Neural cell (in vitro differentiated cells): Measurements from ENCODE around the gene NDP. TPM values are rescaled to one million over a fixed set of nuclear protein-coding genes. Genes with fewer than 3 reads are reported as not detected.

ENCODE experiments used
- H2AFZ ChIP-seq: fragments of 200-600, 300-800 bp; sonication (generic), shearing (Covaris generic); 2 replicates; pipeline ENCODE4 v1.6.0; 2014; ENCODE audit warnings: low read depth, mild to moderate bottlenecking, antibody characterized with exemption, low read length, moderate library complexity
- H3F3A ChIP-seq: fragments of 200-600 bp; shearing (Covaris generic); 2 replicates; pipeline ENCODE4 v1.6.1; 2016; ENCODE audit warnings: mild to moderate bottlenecking, moderate library complexity, mixed read lengths, antibody characterized with exemption, low read length; ENCODE audit not compliant: insufficient read depth, poor library complexity, severe bottlenecking
- H3K27ac ChIP-seq: fragments of 200-600, 300-800 bp; sonication (generic), shearing (Covaris generic); 2 replicates; pipeline ENCODE4 v1.5.1; 2014; ENCODE audit warnings: mild to moderate bottlenecking, low read length, moderate library complexity
- H3K27me3 ChIP-seq: fragments of 300-800, 200-600 bp; sonication (generic), shearing (Covaris generic); 2 replicates; pipeline ENCODE4 v1.6.0; 2014; ENCODE audit warnings: mild to moderate bottlenecking, low read depth, low read length, moderate library complexity; ENCODE audit not compliant: insufficient read depth
- H3K36me3 ChIP-seq: fragments of 300-800, 200-600 bp; sonication (generic), shearing (Covaris generic); 2 replicates; pipeline ENCODE4 v1.5.1; 2014; ENCODE audit warnings: mild to moderate bottlenecking, antibody characterized with exemption, low read length, moderate library complexity; ENCODE audit not compliant: insufficient read depth
- H3K4me2 ChIP-seq: fragments of 300-800, 200-600 bp; sonication (generic), shearing (Covaris generic); 2 replicates; pipeline ENCODE4 v1.6.0; 2014; ENCODE audit warnings: mild to moderate bottlenecking, low read length
- H3K4me3 ChIP-seq: fragments of 300-800, 200-600 bp; sonication (generic), shearing (Covaris generic); 2 replicates; pipeline ENCODE4 v1.5.1; 2014; ENCODE audit warnings: mild to moderate bottlenecking, low read length, moderate library complexity
- H3K79me2 ChIP-seq: fragments of 200-600 bp; shearing (Covaris generic); replicated peaks from 2 replicates; pipeline ENCODE4 v1.6.0; 2014; ENCODE audit warnings: mild to moderate bottlenecking, low read length, moderate library complexity; ENCODE audit not compliant: insufficient read depth
- H3K9ac ChIP-seq: fragments of 300-800, 200-600 bp; sonication (generic), shearing (Covaris generic); 2 replicates; pipeline ENCODE4 v1.6.1; 2016; ENCODE audit warnings: mild to moderate bottlenecking, low read length, mixed read lengths
- H3K9me2 ChIP-seq: fragments of 200-600 bp; shearing (Covaris generic); 2 replicates; pipeline ENCODE4 v1.6.1; 2016; ENCODE audit warnings: mild to moderate bottlenecking, low read length, mixed read lengths; ENCODE audit not compliant: insufficient read depth
- H3K9me3 ChIP-seq: fragments of 200-600, 300-800 bp; sonication (generic), shearing (Covaris generic); 2 replicates; pipeline ENCODE4 v1.6.1; 2016; ENCODE audit warnings: mild to moderate bottlenecking, mixed run types, low read length, moderate library complexity, mixed read lengths
- H4K20me1 ChIP-seq: fragments of 200-600 bp; shearing (Covaris generic); 2 replicates; pipeline ENCODE4 v1.6.1; 2016; ENCODE audit warnings: mild to moderate bottlenecking, mixed run types; ENCODE audit not compliant: insufficient read depth
- CTCF ChIP-seq: fragments of 450-650 bp; IDR thresholded peaks from 2 replicates; pipeline ENCODE4 v1.5.1; 2014; ENCODE audit warnings: antibody characterized with exemption, mild to moderate bottlenecking, moderate library complexity; ENCODE audit not compliant: poor library complexity, severe bottlenecking
- EP300 ChIP-seq: fragments of 450-650 bp; conservative IDR thresholded peaks from 2 replicates; pipeline ENCODE4 v1.6.1; 2014; ENCODE audit warnings: antibody characterized with exemption, mild to moderate bottlenecking, moderate library complexity; ENCODE audit not compliant: poor library complexity, severe bottlenecking
- EZH2 ChIP-seq: fragments of 200-600, 300-800 bp; shearing (Covaris generic), sonication (generic); IDR thresholded peaks from 2 replicates; pipeline ENCODE4 v1.6.1; 2014; ENCODE audit warnings: antibody characterized with exemption, low read length, borderline replicate concordance, mild to moderate bottlenecking; ENCODE audit not compliant: insufficient read depth, poor library complexity, severe bottlenecking
- MXI1 ChIP-seq: fragments of 450-650 bp; conservative IDR thresholded peaks from 2 replicates; pipeline ENCODE4 v1.6.1; 2014; ENCODE audit warnings: antibody characterized with exemption, mild to moderate bottlenecking; ENCODE audit not compliant: poor library complexity, severe bottlenecking
- POLR2AphosphoS5 ChIP-seq: IDR thresholded peaks from 2 replicates; pipeline ENCODE4 v1.6.1; 2012
- RAD21 ChIP-seq: fragments of 450-650 bp; conservative IDR thresholded peaks from 2 replicates; pipeline ENCODE4 v1.6.1; 2014; ENCODE audit warnings: antibody characterized with exemption, mild to moderate bottlenecking, moderate library complexity
- SMC3 ChIP-seq: fragments of 450-650 bp; conservative IDR thresholded peaks from 2 replicates; pipeline ENCODE4 v1.6.1; 2014; ENCODE audit warnings: antibody characterized with exemption, mild to moderate bottlenecking, moderate library complexity; ENCODE audit not compliant: poor library complexity
- TAF1 ChIP-seq: IDR thresholded peaks from 2 replicates; pipeline ENCODE4 v1.6.1; 2012; ENCODE audit warnings: low read depth
- polyA plus RNA-seq: library from polyadenylated mRNA; depleted of rRNA; stranded (reverse); fragments of >200 nt; gene quantifications from 2 replicates; pipeline ENCODE4 v1.2.3, GENCODE V29; 2014
- TF ChIP-seq, protein P1 (sequence below): IDR thresholded peaks from 2 replicates; pipeline ENCODE4 v1.6.1; 2012; ENCODE audit warnings: borderline replicate concordance

Gene NDP
- polyA plus RNA-seq, 1 donor from 2014 or later: 34.1 TPM

DNA sequence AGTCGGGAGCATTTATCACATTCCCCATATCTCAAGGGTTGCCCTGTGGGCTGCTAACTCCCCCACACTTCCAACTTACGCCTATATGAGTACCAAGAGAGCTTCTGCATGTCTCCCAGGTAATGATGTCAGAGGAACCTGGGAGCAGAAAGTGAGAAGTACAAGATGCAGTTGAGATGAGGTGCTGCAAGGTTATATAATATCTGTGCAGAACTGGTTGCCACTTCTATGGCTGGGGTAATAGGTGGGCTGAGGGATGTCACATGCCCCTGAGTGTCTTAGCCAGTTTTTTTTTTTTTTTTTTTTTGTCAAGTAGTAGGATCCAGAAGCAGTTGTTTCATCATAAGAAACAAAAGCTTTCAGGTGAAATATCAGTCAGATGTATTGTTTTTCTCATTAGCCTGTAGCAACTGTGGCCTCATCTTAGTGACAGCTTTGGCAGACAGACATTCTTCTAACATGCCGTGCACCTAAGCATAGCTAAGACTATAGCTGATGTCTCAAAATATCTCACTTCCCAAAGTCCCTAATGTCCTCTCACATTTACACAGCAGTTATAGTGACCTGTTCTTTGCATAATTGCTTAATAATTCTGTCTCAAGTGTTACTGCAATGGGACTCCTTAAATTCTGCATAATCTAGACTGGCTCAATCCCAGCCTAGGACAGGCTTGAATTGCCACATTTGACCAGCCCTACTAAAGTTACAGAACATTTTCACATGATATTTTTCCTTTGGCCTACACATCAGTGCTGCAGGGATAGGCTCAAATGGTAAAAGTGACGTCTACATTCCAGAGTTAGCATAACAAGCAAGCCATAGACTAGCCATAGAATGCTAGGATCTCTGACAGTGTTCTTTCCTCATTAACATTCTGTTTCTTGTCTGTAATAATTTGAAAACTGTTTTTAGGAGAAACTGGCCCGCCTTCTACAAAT lies 73.0 kb downstream of the NDP start:
- H3K36me3 ChIP-seq: no peaks in the 10 kb centered on the region
- H3K9me3 ChIP-seq: no peaks in the 10 kb centered on the region
- H3K4me3 ChIP-seq: no peak overlapping the region
- no peak overlapping the region for H2AFZ ChIP-seq
- no peaks in the 10 kb centered on the region for H3F3A ChIP-seq
- no peaks in the 10 kb centered on the region for H3K27me3 ChIP-seq
- TF ChIP-seq RAD21 (no peak), POLR2AphosphoS5 (no peak), TAF1 (no peak), MXI1 (no peak), CTCF (no peak), EP300 (no peak), SMC3 (no peak), EZH2 (no peak)
- TF ChIP-seq, protein P1, sequence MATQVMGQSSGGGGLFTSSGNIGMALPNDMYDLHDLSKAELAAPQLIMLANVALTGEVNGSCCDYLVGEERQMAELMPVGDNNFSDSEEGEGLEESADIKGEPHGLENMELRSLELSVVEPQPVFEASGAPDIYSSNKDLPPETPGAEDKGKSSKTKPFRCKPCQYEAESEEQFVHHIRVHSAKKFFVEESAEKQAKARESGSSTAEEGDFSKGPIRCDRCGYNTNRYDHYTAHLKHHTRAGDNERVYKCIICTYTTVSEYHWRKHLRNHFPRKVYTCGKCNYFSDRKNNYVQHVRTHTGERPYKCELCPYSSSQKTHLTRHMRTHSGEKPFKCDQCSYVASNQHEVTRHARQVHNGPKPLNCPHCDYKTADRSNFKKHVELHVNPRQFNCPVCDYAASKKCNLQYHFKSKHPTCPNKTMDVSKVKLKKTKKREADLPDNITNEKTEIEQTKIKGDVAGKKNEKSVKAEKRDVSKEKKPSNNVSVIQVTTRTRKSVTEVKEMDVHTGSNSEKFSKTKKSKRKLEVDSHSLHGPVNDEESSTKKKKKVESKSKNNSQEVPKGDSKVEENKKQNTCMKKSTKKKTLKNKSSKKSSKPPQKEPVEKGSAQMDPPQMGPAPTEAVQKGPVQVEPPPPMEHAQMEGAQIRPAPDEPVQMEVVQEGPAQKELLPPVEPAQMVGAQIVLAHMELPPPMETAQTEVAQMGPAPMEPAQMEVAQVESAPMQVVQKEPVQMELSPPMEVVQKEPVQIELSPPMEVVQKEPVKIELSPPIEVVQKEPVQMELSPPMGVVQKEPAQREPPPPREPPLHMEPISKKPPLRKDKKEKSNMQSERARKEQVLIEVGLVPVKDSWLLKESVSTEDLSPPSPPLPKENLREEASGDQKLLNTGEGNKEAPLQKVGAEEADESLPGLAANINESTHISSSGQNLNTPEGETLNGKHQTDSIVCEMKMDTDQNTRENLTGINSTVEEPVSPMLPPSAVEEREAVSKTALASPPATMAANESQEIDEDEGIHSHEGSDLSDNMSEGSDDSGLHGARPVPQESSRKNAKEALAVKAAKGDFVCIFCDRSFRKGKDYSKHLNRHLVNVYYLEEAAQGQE: no peak
- no peak overlapping the region for H3K9ac ChIP-seq
- H3K79me2 ChIP-seq: no peaks in the 10 kb centered on the region
- no peaks in the 10 kb centered on the region for H3K9me2 ChIP-seq
- H3K27ac ChIP-seq: no peak overlapping the region
- H3K4me2 ChIP-seq: no peak overlapping the region
- no peaks in the 10 kb centered on the region for H4K20me1 ChIP-seq

Other genes with a start within 250 kb of the NDP start
- not detected in 2 replicates for gene MAOB, start 90.9 kb downstream of the NDP start, polyA plus RNA-seq